Loucy (cell line): Measurements from ENCODE around the gene SALL3.
A peak's percentile ranks its signal among the peaks of the same experiment; 100 is the strongest.

Experiments
- H2AFZ ChIP-seq: fragments of 200-600 bp; sonication (generic); 2 replicates; pipeline ENCODE4 v1.6.0; 2016; ENCODE audit warnings: antibody characterized with exemption, mild to moderate bottlenecking, low read length, moderate library complexity
- H3F3A ChIP-seq: fragments of 200-600 bp; 2 replicates; pipeline ENCODE4 v1.6.0; 2016; ENCODE audit warnings: antibody characterized with exemption, low read depth, mild to moderate bottlenecking
- H3K27me3 ChIP-seq: fragments of 200-600 bp; sonication (generic); 2 replicates; pipeline ENCODE4 v1.6.1; 2014; ENCODE audit warnings: low read length, mild to moderate bottlenecking; ENCODE audit not compliant: insufficient read depth, poor library complexity, severe bottlenecking
- H3K36me3 ChIP-seq: fragments of 200-600 bp; sonication (generic); 2 replicates; pipeline ENCODE4 v1.6.1; 2016; ENCODE audit warnings: low read length; ENCODE audit not compliant: insufficient read depth
- H3K4me1 ChIP-seq: fragments of 200-600 bp; sonication (generic); 2 replicates; pipeline ENCODE4 v1.5.1; 2014; ENCODE audit warnings: low read length, mild to moderate bottlenecking; ENCODE audit not compliant: insufficient read depth, poor library complexity, severe bottlenecking
- H3K4me2 ChIP-seq: fragments of 200-600 bp; sonication (generic); 2 replicates; pipeline ENCODE4 v1.6.0; 2014; ENCODE audit warnings: antibody characterized with exemption, low read length, low read depth, mild to moderate bottlenecking; ENCODE audit not compliant: poor library complexity, severe bottlenecking
- H3K4me3 ChIP-seq: fragments of 200-600 bp; sonication (generic); 2 replicates; pipeline ENCODE4 v1.5.1; 2014; ENCODE audit warnings: low read length, mild to moderate bottlenecking, mixed read lengths; ENCODE audit not compliant: poor library complexity, severe bottlenecking
- H3K79me2 ChIP-seq: fragments of 200-600 bp; sonication (generic); 2 replicates; pipeline ENCODE4 v1.6.1; 2014; ENCODE audit warnings: low read length; ENCODE audit not compliant: insufficient read depth
- H3K9ac ChIP-seq: fragments of 200-600 bp; sonication (generic); 2 replicates; pipeline ENCODE4 v1.6.0; 2014; ENCODE audit warnings: mild to moderate bottlenecking, low read depth, low read length, moderate library complexity; ENCODE audit not compliant: poor library complexity, severe bottlenecking
- H3K9me2 ChIP-seq: fragments of 200-600 bp; sonication (generic); replicated peaks from 2 replicates; pipeline ENCODE4 v1.6.1; 2016; ENCODE audit warnings: low read depth, low read length, mixed read lengths
- H3K9me3 ChIP-seq: fragments of 200-600 bp; sonication (generic); 2 replicates; pipeline ENCODE4 v1.6.1; 2014; ENCODE audit warnings: mild to moderate bottlenecking, antibody characterized with exemption, low read length, low read depth; ENCODE audit not compliant: insufficient read depth
- H4K20me1 ChIP-seq: fragments of 200-600 bp; sonication (generic); 2 replicates; pipeline ENCODE4 v1.6.0; 2014; ENCODE audit warnings: antibody characterized with exemption, low read length, mild to moderate bottlenecking; ENCODE audit not compliant: insufficient read depth, poor library complexity, severe bottlenecking
- CTCF ChIP-seq: fragments of 200-600 bp; sonication (generic); conservative IDR thresholded peaks from 2 replicates; pipeline ENCODE4 v1.5.1; 2014; ENCODE audit warnings: mild to moderate bottlenecking, antibody characterized with exemption, low read length
- EZH2phosphoT487 ChIP-seq: fragments of 200-600 bp; IDR thresholded peaks from 2 replicates; pipeline ENCODE4 v1.6.1; 2018; ENCODE audit warnings: antibody characterized with exemption, mild to moderate bottlenecking, moderate library complexity, borderline replicate concordance

The SALL3 gene

GRCh38 chr18:78981989-78982620 lies 2.5 kb downstream of the SALL3 start:
- Histone ChIP-seq H3K79me2 (no peaks in the 10 kb centered on the region), H3K4me3 (no peak overlapping the region), H3K4me1 (no peaks in the 10 kb centered on the region), H4K20me1 (no peaks in the 10 kb centered on the region), H3F3A (no peaks in the 10 kb centered on the region), H2AFZ (no peak overlapping the region), H3K9me2 (no peaks in the 10 kb centered on the region), H3K27me3 (no peaks in the 10 kb centered on the region), H3K9ac (no peak overlapping the region), H3K9me3 (no peaks in the 10 kb centered on the region), H3K4me2 (no peak overlapping the region), H3K36me3 (no peaks in the 10 kb centered on the region)
- TF ChIP-seq EZH2phosphoT487 = no peak
- TF ChIP-seq CTCF = no peak

DNA sequence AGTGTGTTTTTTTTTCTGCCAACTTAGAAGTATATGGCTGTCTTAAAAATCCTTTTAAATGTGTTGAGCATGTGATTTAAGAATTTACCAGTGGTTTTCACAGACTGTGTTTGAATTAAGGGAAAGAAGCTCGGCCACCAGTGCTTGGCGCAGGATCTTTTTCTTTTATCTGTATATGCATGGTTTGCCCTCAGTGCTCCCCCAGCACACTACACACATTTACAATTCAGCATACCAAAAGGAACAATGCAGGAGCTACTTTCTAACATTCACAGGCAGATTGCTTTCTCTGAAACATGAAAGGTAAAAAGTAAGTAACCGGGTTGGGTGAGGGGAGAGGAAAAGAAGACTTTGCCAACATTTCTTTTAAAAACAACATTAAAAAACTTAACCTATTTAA lies 3.9 kb downstream of the SALL3 start:
- no peak for TF ChIP-seq CTCF
- no peak for TF ChIP-seq EZH2phosphoT487
- Histone ChIP-seq H3K4me1 (no peaks in the 10 kb centered on the region), H4K20me1 (no peaks in the 10 kb centered on the region), H3K9me2 (no peaks in the 10 kb centered on the region), H2AFZ (no peak overlapping the region), H3K9ac (no peak overlapping the region), H3K9me3 (no peaks in the 10 kb centered on the region), H3K4me2 (no peak overlapping the region), H3F3A (no peaks in the 10 kb centered on the region), H3K4me3 (no peak overlapping the region), H3K36me3 (no peaks in the 10 kb centered on the region), H3K27me3 (no peaks in the 10 kb centered on the region), H3K79me2 (no peaks in the 10 kb centered on the region)

DNA sequence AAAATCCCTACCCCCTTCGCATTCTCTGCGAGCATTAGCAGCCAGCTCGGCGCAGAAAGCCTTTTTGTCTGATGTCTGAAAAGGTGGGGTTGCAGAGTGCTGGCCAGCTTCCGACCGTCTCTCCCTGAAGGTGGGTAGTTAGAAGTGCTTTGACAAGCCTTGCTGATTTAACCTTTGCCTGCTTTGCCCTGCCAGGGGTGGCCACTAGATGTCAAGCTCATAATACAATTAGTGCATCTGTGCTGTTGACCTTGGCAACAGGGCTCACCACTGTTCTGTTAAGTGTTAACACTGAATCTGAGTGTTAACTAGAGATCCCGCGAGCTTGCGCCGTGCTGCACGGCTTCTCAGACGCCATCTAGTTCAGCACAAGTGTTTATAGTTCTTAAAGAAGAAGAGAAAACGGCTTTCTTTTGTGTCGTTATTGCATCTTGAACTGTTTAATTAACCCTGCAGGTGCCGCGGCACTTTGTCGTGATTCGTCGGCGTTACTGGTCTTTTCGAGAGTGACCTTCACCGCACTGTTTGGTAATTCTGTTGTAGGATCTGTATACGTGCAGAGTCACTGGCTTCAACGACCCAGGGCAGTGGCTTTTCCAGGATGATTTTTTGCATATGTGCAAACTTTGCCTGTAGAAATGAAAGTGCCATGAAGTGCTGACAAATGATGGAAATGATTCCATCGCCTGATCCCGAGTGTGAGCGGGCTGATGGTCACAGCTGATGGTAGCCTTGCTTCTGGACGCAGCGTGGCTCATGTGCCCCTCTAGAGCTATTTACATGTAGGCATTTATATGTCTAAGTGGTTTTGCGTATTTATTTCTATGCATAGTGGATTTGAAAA lies 5.5 kb downstream of the SALL3 start:
- Histone ChIP-seq H3K36me3 (no peaks in the 10 kb centered on the region), H3K27me3 (no peaks in the 10 kb centered on the region), H3K4me2 (no peak overlapping the region), H3K9ac (no peak overlapping the region), H3K9me2 (no peaks in the 10 kb centered on the region), H3K9me3 (no peaks in the 10 kb centered on the region), H3K4me1 (no peaks in the 10 kb centered on the region), H3K79me2 (no peaks in the 10 kb centered on the region), H4K20me1 (no peaks in the 10 kb centered on the region), H3F3A (no peaks in the 10 kb centered on the region), H2AFZ (no peak overlapping the region), H3K4me3 (no peak overlapping the region)
- no peak for TF ChIP-seq EZH2phosphoT487
- TF ChIP-seq CTCF = peak; percentile 70
